Iris pigment epithelial cell (primary cell): ENCODE data around the gene THOP1.

Source experiments
- DNase-seq: peaks from one replicate; pipeline ENCODE4 v3.0.0-alpha.2; 2011; ENCODE audit warnings: low read depth

Gene THOP1

GRCh38 chr19:2854849-2855248, 69.5 kb downstream of the THOP1 start:
- no peak for DNase-seq

- no peak for DNase-seq
These were observed 71.3 kb downstream of the THOP1 start for GRCh38 chr19:2856457-2857050.

- DNase-seq: no peak
These were observed 73.6 kb downstream of the THOP1 start for GRCh38 chr19:2858864-2859263.

GRCh38 chr19:2863816-2864215, 78.5 kb downstream of the THOP1 start:
- DNase-seq: no peak
